22Rv1 (cell line): ENCODE data around the gene TENT4A.

ENCODE experiments used
- CTCF ChIP-seq: fragments of 450-650 bp; IDR thresholded peaks from 2 replicates; pipeline ENCODE4 v1.5.1; 2017; ENCODE audit warnings: mild to moderate bottlenecking
- ZFX ChIP-seq: fragments of 450-650 bp; IDR thresholded peaks from 2 replicates; pipeline ENCODE4 v1.6.1; 2017; ENCODE audit warnings: antibody characterized with exemption, borderline replicate concordance

- no peak for TF ChIP-seq CTCF
- no peak for TF ChIP-seq ZFX
Observed at GRCh38 chr5:6702633-6703032, 10.6 kb upstream of the TENT4A start.
